ENCODE measurements around the gene GTF3C5.
A peak's percentile ranks its signal among the peaks of the same experiment; 100 is the strongest.

The GTF3C5 gene

DNA sequence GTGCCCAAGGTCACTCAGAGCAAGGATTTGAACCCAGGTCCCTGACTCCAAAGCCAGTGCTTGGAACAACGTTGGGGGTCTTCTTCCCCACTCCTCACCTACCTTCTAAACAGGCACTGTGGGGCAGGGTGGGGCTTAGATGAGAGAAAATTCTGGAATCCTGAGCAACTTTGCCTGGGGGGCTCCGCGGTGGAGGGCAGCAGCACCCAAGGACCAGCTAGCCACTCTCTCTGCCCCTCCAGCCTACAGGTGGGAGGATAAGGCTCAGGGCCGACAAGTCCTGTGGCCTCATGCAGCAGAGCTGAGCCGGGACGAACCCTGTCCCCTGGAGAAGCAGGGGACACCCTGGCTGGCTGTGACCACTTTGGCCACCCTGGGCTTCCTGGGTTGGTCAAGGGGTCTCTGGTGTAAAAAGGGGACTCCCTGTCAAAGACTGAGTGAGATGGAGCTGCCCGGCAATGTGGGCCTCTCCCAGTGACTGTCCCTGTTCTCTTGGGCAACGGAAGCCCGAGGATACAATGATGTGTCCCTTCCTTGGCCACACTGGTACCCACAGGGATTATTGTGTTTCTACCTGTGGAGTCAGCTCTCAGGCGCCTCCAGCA is 57.5 kb downstream of the GTF3C5 start:
- no peak overlapping the region for H2AFZ ChIP-seq (ENCODE audit: low read length)
- H3K4me1 ChIP-seq (ENCODE audit: control insufficient read depth in 2 of 2, insufficient read depth in 1 of 2, low read depth in 1 of 2, low read length in 2 of 2), result peaks cover 0 to 2% of the 10 kb centered on the region in 2 donors
- H3K9me3 ChIP-seq (replicated peaks in 1 of 2; ENCODE audit: control insufficient read depth in 2 of 2, insufficient read depth in 1 of 2, low read depth in 1 of 2, low read length in 2 of 2), result no peaks in the 10 kb centered on the region
- no peak overlapping the region for H4K8ac ChIP-seq (ENCODE audit: low read depth, low read length)
- no peaks in the 10 kb centered on the region for H3K27me3 ChIP-seq (ENCODE audit: control insufficient read depth in 3 of 3, insufficient read depth in 3 of 3, low read depth in 1 of 3, low read length in 3 of 3)
- no peak overlapping the region for H3K4me3 ChIP-seq (ENCODE audit: low read length in 2 of 2)
- H3K4me2 ChIP-seq (ENCODE audit: insufficient read depth, low read length, poor library complexity, severe bottlenecking), result no peak overlapping the region
- H3K4ac ChIP-seq (ENCODE audit: low read length), result no peak overlapping the region
- no peaks in the 10 kb centered on the region for H3K36me3 ChIP-seq (replicated peaks in 1 of 2; ENCODE audit: control insufficient read depth in 2 of 2, insufficient read depth in 2 of 2, low read length in 2 of 2)
- no peak overlapping the region for H2BK120ac ChIP-seq (ENCODE audit: low read depth, low read length)
- WGBS, 2 donors (ENCODE audit: extremely low coverage in 2 of 2, insufficient read length in 2 of 2, insufficient replicate concordance in 1 of 2), result no CpG with 5 or more reads among the region's 10 CpGs
- DNase-seq (ENCODE audit: low spot score), result no peak
- no peaks in the 10 kb centered on the region for H3K79me1 ChIP-seq (ENCODE audit: low read depth, low read length)
- no peak overlapping the region for H2BK5ac ChIP-seq (ENCODE audit: low read length)
- no peak overlapping the region for H3K23ac ChIP-seq (ENCODE audit: low read depth, low read length, poor library complexity)
- no peak overlapping the region for H2BK12ac ChIP-seq (ENCODE audit: low read length)
- no peak overlapping the region for H3K27ac ChIP-seq (replicated peaks; ENCODE audit: low read length)
- H3K14ac ChIP-seq (ENCODE audit: low read length), result no peak overlapping the region
- no peak overlapping the region for H3K9ac ChIP-seq (ENCODE audit: low read depth, low read length, poor library complexity)
- H2BK15ac ChIP-seq (ENCODE audit: low read length), result no peak overlapping the region
- no peak overlapping the region for H3K18ac ChIP-seq (ENCODE audit: low read length)
- peak overlapping the region; percentile 20 for H2AK5ac ChIP-seq (ENCODE audit: low read depth, low read length)
- no peak overlapping the region for H4K91ac ChIP-seq (ENCODE audit: low read depth, low read length, poor library complexity)

DNA sequence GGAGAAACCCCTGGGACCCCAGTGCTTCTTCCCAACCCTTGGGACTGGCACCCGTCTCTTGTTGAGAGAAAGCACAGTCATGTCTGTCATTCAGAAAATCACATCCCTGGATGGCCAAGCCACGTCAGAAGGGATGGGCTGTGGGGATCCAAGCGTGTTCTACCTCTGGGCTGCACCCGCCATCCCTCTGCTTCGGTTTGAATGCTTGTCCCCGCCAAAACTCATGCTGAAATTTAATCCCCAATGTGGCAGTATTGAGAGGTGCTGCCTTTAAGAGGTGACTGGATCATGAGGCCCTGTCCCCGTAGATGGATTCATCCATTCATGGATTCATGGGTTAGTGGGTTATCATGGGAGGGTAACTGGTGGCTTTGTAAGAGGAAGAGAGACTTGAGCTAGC is 58.0 kb downstream of the GTF3C5 start:
- no peak overlapping the region for H3K4ac ChIP-seq (ENCODE audit: low read length)
- no peak overlapping the region for H2BK5ac ChIP-seq (ENCODE audit: low read length)
- peak overlapping the region; percentile 20 for H2AK5ac ChIP-seq (ENCODE audit: low read depth, low read length)
- no peaks in the 10 kb centered on the region for H3K9me3 ChIP-seq (replicated peaks in 1 of 2; ENCODE audit: control insufficient read depth in 2 of 2, insufficient read depth in 1 of 2, low read depth in 1 of 2, low read length in 2 of 2)
- no peak overlapping the region for H4K91ac ChIP-seq (ENCODE audit: low read depth, low read length, poor library complexity)
- DNase-seq (ENCODE audit: low spot score), result no peak
- no peak overlapping the region for H2BK120ac ChIP-seq (ENCODE audit: low read depth, low read length)
- no peak overlapping the region for H3K4me2 ChIP-seq (ENCODE audit: insufficient read depth, low read length, poor library complexity, severe bottlenecking)
- H4K8ac ChIP-seq (ENCODE audit: low read depth, low read length), result no peak overlapping the region
- H3K4me3 ChIP-seq (ENCODE audit: low read length in 2 of 2), result no peak overlapping the region
- H3K23ac ChIP-seq (ENCODE audit: low read depth, low read length, poor library complexity), result no peak overlapping the region
- H3K27ac ChIP-seq (replicated peaks; ENCODE audit: low read length), result no peak overlapping the region
- H3K9ac ChIP-seq (ENCODE audit: low read depth, low read length, poor library complexity), result no peak overlapping the region
- no peak overlapping the region for H3K18ac ChIP-seq (ENCODE audit: low read length)
- no peaks in the 10 kb centered on the region for H3K79me1 ChIP-seq (ENCODE audit: low read depth, low read length)
- no CpG with 5 or more reads among the region's 7 CpGs for WGBS, 2 donors (ENCODE audit: extremely low coverage in 2 of 2, insufficient read length in 2 of 2, insufficient replicate concordance in 1 of 2)
- peaks cover 0 to 2% of the 10 kb centered on the region in 2 donors for H3K4me1 ChIP-seq (ENCODE audit: control insufficient read depth in 2 of 2, insufficient read depth in 1 of 2, low read depth in 1 of 2, low read length in 2 of 2)
- H2AFZ ChIP-seq (ENCODE audit: low read length), result no peak overlapping the region
- H3K36me3 ChIP-seq (replicated peaks in 1 of 2; ENCODE audit: control insufficient read depth in 2 of 2, insufficient read depth in 2 of 2, low read length in 2 of 2), result no peaks in the 10 kb centered on the region
- no peak overlapping the region for H2BK12ac ChIP-seq (ENCODE audit: low read length)
- H3K27me3 ChIP-seq (ENCODE audit: control insufficient read depth in 3 of 3, insufficient read depth in 3 of 3, low read depth in 1 of 3, low read length in 3 of 3), result no peaks in the 10 kb centered on the region
- H3K14ac ChIP-seq (ENCODE audit: low read length), result no peak overlapping the region
- no peak overlapping the region for H2BK15ac ChIP-seq (ENCODE audit: low read length)

DNA sequence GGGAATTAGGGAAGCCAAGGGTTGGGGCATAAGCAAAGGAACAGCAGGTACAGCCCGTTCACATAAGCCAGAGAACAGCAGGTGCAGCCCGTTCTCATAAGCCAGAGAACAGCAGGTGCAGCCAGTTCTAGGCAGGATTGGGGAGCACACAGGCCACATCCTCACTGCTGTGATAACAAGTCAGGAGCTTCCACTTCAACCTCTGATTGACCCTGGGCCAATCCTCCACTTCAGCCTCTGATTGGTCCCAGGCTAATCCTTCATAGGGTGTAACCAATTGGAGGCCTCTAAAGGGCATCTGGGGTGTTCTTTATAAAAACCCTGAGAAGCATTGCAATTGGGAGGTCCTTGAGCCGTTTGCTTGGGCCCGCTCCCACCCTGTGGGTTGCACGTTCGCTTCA is 58.5 kb downstream of the GTF3C5 start:
- no peak overlapping the region for H3K23ac ChIP-seq (ENCODE audit: low read depth, low read length, poor library complexity)
- no peak overlapping the region for H2BK15ac ChIP-seq (ENCODE audit: low read length)
- H2BK12ac ChIP-seq (ENCODE audit: low read length), result no peak overlapping the region
- H3K9ac ChIP-seq (ENCODE audit: low read depth, low read length, poor library complexity), result peak overlapping the region; percentile 7
- H3K36me3 ChIP-seq (replicated peaks in 1 of 2; ENCODE audit: control insufficient read depth in 2 of 2, insufficient read depth in 2 of 2, low read length in 2 of 2), result no peaks in the 10 kb centered on the region
- H3K4me2 ChIP-seq (ENCODE audit: insufficient read depth, low read length, poor library complexity, severe bottlenecking), result no peak overlapping the region
- H2AK5ac ChIP-seq (ENCODE audit: low read depth, low read length), result no peak overlapping the region
- no peak overlapping the region for H3K4ac ChIP-seq (ENCODE audit: low read length)
- no peak overlapping the region for H3K4me3 ChIP-seq (ENCODE audit: low read length in 2 of 2)
- WGBS, 2 donors (ENCODE audit: extremely low coverage in 2 of 2, insufficient read length in 2 of 2, insufficient replicate concordance in 1 of 2), result no CpG with 5 or more reads among the region's 6 CpGs
- no peaks in the 10 kb centered on the region for H3K27me3 ChIP-seq (ENCODE audit: control insufficient read depth in 3 of 3, insufficient read depth in 3 of 3, low read depth in 1 of 3, low read length in 3 of 3)
- H3K14ac ChIP-seq (ENCODE audit: low read length), result no peak overlapping the region
- no peak overlapping the region for H4K8ac ChIP-seq (ENCODE audit: low read depth, low read length)
- no peak overlapping the region for H2BK5ac ChIP-seq (ENCODE audit: low read length)
- no peak overlapping the region for H4K91ac ChIP-seq (ENCODE audit: low read depth, low read length, poor library complexity)
- DNase-seq (ENCODE audit: low spot score), result no peak
- H3K4me1 ChIP-seq (ENCODE audit: control insufficient read depth in 2 of 2, insufficient read depth in 1 of 2, low read depth in 1 of 2, low read length in 2 of 2), result peaks cover 0 to 2% of the 10 kb centered on the region in 2 donors
- H2BK120ac ChIP-seq (ENCODE audit: low read depth, low read length), result no peak overlapping the region
- H3K18ac ChIP-seq (ENCODE audit: low read length), result no peak overlapping the region
- no peaks in the 10 kb centered on the region for H3K79me1 ChIP-seq (ENCODE audit: low read depth, low read length)
- H3K9me3 ChIP-seq (replicated peaks in 1 of 2; ENCODE audit: control insufficient read depth in 2 of 2, insufficient read depth in 1 of 2, low read depth in 1 of 2, low read length in 2 of 2), result no peaks in the 10 kb centered on the region
- no peak overlapping the region for H3K27ac ChIP-seq (replicated peaks; ENCODE audit: low read length)
- no peak overlapping the region for H2AFZ ChIP-seq (ENCODE audit: low read length)

DNA sequence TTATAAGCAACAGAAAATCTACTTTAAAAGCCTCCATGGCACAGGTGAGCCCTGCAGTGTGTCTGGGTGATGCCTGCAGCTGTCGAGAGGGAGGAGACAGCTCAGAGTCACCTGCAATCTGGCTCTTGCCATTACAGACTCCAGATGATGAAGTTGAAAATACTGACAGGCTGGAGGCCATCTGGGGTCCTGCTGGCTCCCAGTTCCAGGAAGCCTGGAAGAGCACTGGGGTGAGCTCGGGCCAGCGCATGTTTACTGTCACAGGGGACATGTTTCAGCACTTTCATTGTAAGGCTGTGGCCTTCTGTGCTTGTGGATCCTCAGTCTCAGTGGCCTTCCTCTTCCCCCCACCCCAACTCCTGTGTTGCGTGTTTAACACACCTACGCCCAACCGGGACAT is 59.4 kb downstream of the GTF3C5 start:
- Histone ChIP-seq H3K18ac (ENCODE audit: low read length) (no peak overlapping the region), H3K27ac (replicated peaks; ENCODE audit: low read length) (no peak overlapping the region), H3K9me3 (replicated peaks in 1 of 2; ENCODE audit: control insufficient read depth in 2 of 2, insufficient read depth in 1 of 2, low read depth in 1 of 2, low read length in 2 of 2) (peaks cover 0 to 6% of the 10 kb centered on the region in 2 donors), H2AK5ac (ENCODE audit: low read depth, low read length) (no peak overlapping the region), H3K4me2 (ENCODE audit: insufficient read depth, low read length, poor library complexity, severe bottlenecking) (no peak overlapping the region), H3K4ac (ENCODE audit: low read length) (no peak overlapping the region), H2AFZ (ENCODE audit: low read length) (no peak overlapping the region), H3K36me3 (replicated peaks in 1 of 2; ENCODE audit: control insufficient read depth in 2 of 2, insufficient read depth in 2 of 2, low read length in 2 of 2) (no peaks in the 10 kb centered on the region), H3K4me3 (ENCODE audit: low read length in 2 of 2) (no peak overlapping the region), H4K8ac (ENCODE audit: low read depth, low read length) (no peak overlapping the region), H2BK15ac (ENCODE audit: low read length) (no peak overlapping the region), H3K27me3 (ENCODE audit: control insufficient read depth in 3 of 3, insufficient read depth in 3 of 3, low read depth in 1 of 3, low read length in 3 of 3) (no peaks in the 10 kb centered on the region), H3K9ac (ENCODE audit: low read depth, low read length, poor library complexity) (no peak overlapping the region), H3K23ac (ENCODE audit: low read depth, low read length, poor library complexity) (no peak overlapping the region), H2BK120ac (ENCODE audit: low read depth, low read length) (no peak overlapping the region), H2BK5ac (ENCODE audit: low read length) (no peak overlapping the region), H4K91ac (ENCODE audit: low read depth, low read length, poor library complexity) (no peak overlapping the region), H3K4me1 (ENCODE audit: control insufficient read depth in 2 of 2, insufficient read depth in 1 of 2, low read depth in 1 of 2, low read length in 2 of 2) (peaks cover 0 to 2% of the 10 kb centered on the region in 2 donors), H2BK12ac (ENCODE audit: low read length) (no peak overlapping the region), H3K79me1 (ENCODE audit: low read depth, low read length) (no peaks in the 10 kb centered on the region), H3K14ac (ENCODE audit: low read length) (no peak overlapping the region)
- DNase-seq (ENCODE audit: low spot score), result no peak
- no CpG with 5 or more reads among the region's 6 CpGs for WGBS, 2 donors (ENCODE audit: extremely low coverage in 2 of 2, insufficient read length in 2 of 2, insufficient replicate concordance in 1 of 2)

Measured in neuronal stem cell (in vitro differentiated cells).